ENCODE data around the gene FTO.

Gene FTO

GRCh38 chr16:54067322-54068065, 363.5 kb downstream of the FTO start:
- no peak overlapping the region for H3K4me3 ChIP-seq (ENCODE audit: low read depth in 1 of 2, low read length in 2 of 2)
- no peak overlapping the region for H3K27ac ChIP-seq (ENCODE audit: low read depth, low read length)
- H3K4me1 ChIP-seq (ENCODE audit: insufficient read depth, low read length) = peaks cover 4% of the 10 kb centered on the region

DNA sequence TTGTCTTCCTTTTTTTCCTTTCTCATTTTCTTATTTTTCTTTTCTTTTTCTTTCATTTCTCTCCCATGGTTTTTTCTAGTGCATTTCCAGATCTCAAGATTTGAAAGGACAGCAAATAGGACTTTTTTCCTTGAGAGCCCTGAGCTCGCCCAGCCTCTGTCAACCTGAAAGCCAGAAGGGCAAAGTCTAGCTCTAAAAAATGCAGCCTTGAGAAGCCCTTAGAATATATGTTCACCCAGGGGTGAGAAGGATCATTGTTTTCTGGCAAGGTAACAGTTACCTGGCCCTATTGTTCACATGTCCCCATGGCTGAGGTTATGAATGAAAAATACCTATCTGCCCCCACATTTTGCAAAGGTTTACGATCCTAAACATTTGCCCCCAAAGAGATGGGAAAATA, 364.3 kb downstream of the FTO start:
- H3K9me3 ChIP-seq (ENCODE audit: low read length) = no peaks in the 10 kb centered on the region
- no peak overlapping the region for H3K4me3 ChIP-seq (ENCODE audit: low read depth in 1 of 2, low read length in 2 of 2)
- H3K4me1 ChIP-seq (ENCODE audit: insufficient read depth, low read length) = peaks cover 4% of the 10 kb centered on the region
- no peak overlapping the region for H3K9ac ChIP-seq (ENCODE audit: low read length)
- no peak overlapping the region for H3K27ac ChIP-seq (ENCODE audit: low read depth, low read length)
- H3K27me3 ChIP-seq (ENCODE audit: control insufficient read depth in 1 of 2, insufficient read depth in 2 of 2, low read length in 2 of 2) = peaks cover 0 to 4% of the 10 kb centered on the region in 2 donors
- no peaks in the 10 kb centered on the region for H3K36me3 ChIP-seq (ENCODE audit: insufficient read depth, low read length)

More at GRCh38 chr16:54067322-54068065, 363.5 kb downstream of the FTO start:
- Histone ChIP-seq H3K9ac (ENCODE audit: low read length) (no peak overlapping the region), H3K36me3 (ENCODE audit: insufficient read depth, low read length) (no peaks in the 10 kb centered on the region), H3K9me3 (ENCODE audit: low read length) (no peaks in the 10 kb centered on the region), H3K27me3 (ENCODE audit: control insufficient read depth in 1 of 2, insufficient read depth in 2 of 2, low read length in 2 of 2) (peaks cover 0 to 4% of the 10 kb centered on the region in 2 donors)

DNA sequence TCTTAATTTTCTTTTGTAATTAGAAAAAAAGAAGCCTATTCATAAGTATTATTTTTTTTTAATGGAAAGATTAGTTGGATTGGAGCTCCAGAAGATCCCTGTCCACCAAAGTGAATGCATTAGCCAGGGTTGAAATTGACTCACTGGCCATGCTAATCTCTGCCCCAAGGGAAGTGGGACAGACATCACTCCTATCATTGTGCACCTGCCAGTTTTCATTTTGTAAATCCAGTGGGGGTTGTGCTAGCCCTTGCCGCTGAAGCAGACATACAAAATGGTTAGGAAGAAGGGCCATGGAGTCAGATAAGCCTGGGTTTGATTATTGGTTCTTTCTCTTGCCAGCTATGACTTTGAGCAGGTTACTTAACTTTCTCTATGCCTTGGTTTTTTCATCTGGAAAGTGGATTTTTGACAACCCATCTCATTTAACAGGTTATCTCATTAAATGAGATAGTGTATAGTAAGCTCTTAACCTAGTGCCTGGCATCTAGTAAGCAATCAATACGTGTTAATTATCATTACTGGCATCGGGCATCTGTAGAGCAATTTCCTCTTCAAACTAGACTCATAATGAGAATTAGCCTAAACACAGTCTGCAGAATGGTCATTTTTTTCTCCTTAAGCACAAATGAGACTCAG, 365.8 kb downstream of the FTO start:
- Histone ChIP-seq H3K4me1 (ENCODE audit: insufficient read depth, low read length) (peaks cover 4% of the 10 kb centered on the region), H3K36me3 (ENCODE audit: insufficient read depth, low read length) (no peaks in the 10 kb centered on the region), H3K4me3 (ENCODE audit: low read depth in 1 of 2, low read length in 2 of 2) (no peak overlapping the region), H3K27me3 (ENCODE audit: control insufficient read depth in 1 of 2, insufficient read depth in 2 of 2, low read length in 2 of 2) (peaks cover 0 to 4% of the 10 kb centered on the region in 2 donors), H3K9ac (ENCODE audit: low read length) (no peak overlapping the region), H3K9me3 (ENCODE audit: low read length) (no peaks in the 10 kb centered on the region), H3K27ac (ENCODE audit: low read depth, low read length) (no peak overlapping the region)

DNA sequence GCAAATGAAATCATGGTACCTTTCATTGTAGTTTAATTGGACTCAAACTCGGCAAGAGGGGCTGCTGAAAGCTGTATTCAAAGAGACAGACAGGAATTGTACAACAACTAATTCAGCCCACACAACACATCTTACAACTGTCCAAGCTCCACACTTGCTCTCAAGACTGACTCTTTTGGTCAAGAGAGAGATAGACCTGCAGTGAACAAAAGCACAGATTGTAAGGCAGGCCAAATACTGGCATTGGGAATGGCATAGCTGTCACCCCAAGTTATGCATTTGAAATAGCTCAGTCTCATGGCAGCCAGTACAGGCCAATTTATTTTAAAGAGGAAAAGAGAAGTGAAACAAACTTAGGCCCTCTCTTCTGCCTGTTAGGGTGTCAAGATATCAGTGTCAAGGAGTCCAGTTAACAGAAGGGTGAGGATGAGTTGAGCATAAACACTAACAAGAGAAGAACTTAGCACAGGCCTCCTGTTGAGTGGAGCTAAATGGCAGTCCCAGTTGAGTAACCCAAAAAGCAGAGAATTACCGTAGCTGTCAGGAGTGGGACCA, 366.9 kb downstream of the FTO start:
- no peaks in the 10 kb centered on the region for H3K9me3 ChIP-seq (ENCODE audit: low read length)
- no peaks in the 10 kb centered on the region for H3K36me3 ChIP-seq (ENCODE audit: insufficient read depth, low read length)
- peaks cover 4% of the 10 kb centered on the region for H3K4me1 ChIP-seq (ENCODE audit: insufficient read depth, low read length)
- H3K4me3 ChIP-seq (ENCODE audit: low read depth in 1 of 2, low read length in 2 of 2) = no peak overlapping the region
- no peak overlapping the region for H3K27ac ChIP-seq (ENCODE audit: low read depth, low read length)
- peaks cover 0 to 4% of the 10 kb centered on the region in 2 donors for H3K27me3 ChIP-seq (ENCODE audit: control insufficient read depth in 1 of 2, insufficient read depth in 2 of 2, low read length in 2 of 2)
- no peak overlapping the region for H3K9ac ChIP-seq (ENCODE audit: low read length)

- Histone ChIP-seq H3K36me3 (ENCODE audit: insufficient read depth, low read length) (no peaks in the 10 kb centered on the region), H3K27ac (ENCODE audit: low read depth, low read length) (no peak overlapping the region), H3K4me3 (ENCODE audit: low read depth in 1 of 2, low read length in 2 of 2) (no peak overlapping the region), H3K4me1 (ENCODE audit: insufficient read depth, low read length) (peaks cover 2% of the 10 kb centered on the region), H3K27me3 (ENCODE audit: control insufficient read depth in 1 of 2, insufficient read depth in 2 of 2, low read length in 2 of 2) (peaks cover 0 to 4% of the 10 kb centered on the region in 2 donors), H3K9me3 (ENCODE audit: low read length) (no peaks in the 10 kb centered on the region), H3K9ac (ENCODE audit: low read length) (no peak overlapping the region)
Observed at GRCh38 chr16:54071514-54071913, 367.6 kb downstream of the FTO start.

DNA sequence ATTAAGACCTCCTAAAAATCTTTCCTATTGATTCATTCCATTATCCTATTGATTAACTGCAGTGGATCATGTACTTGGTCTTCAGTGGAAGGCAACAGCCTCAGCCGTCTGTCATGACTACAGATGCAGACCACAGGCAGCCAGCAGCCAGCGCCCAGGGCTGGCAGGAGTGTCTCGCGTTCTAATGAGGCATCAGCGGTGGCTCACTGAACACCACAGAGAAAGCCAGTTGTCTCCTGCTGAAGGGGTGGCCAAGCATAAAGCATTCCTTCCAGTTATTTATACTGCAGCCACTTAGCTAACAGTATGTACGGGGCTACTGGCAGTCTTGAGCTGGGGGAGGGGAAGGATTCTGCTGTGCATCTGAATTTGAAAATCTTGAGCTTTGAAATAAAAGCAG, 368.3 kb downstream of the FTO start:
- no peaks in the 10 kb centered on the region for H3K4me1 ChIP-seq (ENCODE audit: insufficient read depth, low read length)
- no peak overlapping the region for H3K27ac ChIP-seq (ENCODE audit: low read depth, low read length)
- no peak overlapping the region for H3K4me3 ChIP-seq (ENCODE audit: low read depth in 1 of 2, low read length in 2 of 2)
- H3K36me3 ChIP-seq (ENCODE audit: insufficient read depth, low read length) = no peaks in the 10 kb centered on the region
- no peak overlapping the region for H3K9ac ChIP-seq (ENCODE audit: low read length)
- H3K27me3 ChIP-seq (ENCODE audit: control insufficient read depth in 1 of 2, insufficient read depth in 2 of 2, low read length in 2 of 2) = peaks cover 0 to 4% of the 10 kb centered on the region in 2 donors
- no peaks in the 10 kb centered on the region for H3K9me3 ChIP-seq (ENCODE audit: low read length)

- Histone ChIP-seq H3K9ac (ENCODE audit: low read length) (no peak overlapping the region), H3K27ac (ENCODE audit: low read depth, low read length) (no peak overlapping the region), H3K36me3 (ENCODE audit: insufficient read depth, low read length) (no peaks in the 10 kb centered on the region), H3K4me1 (ENCODE audit: insufficient read depth, low read length) (no peaks in the 10 kb centered on the region), H3K9me3 (ENCODE audit: low read length) (no peaks in the 10 kb centered on the region), H3K4me3 (ENCODE audit: low read depth in 1 of 2, low read length in 2 of 2) (no peak overlapping the region), H3K27me3 (ENCODE audit: control insufficient read depth in 1 of 2, insufficient read depth in 2 of 2, low read length in 2 of 2) (peaks cover 0 to 4% of the 10 kb centered on the region in 2 donors)
Observed at GRCh38 chr16:54073356-54073755, 369.4 kb downstream of the FTO start.

GRCh38 chr16:54075446-54075845, 371.5 kb downstream of the FTO start:
- Histone ChIP-seq H3K36me3 (ENCODE audit: insufficient read depth, low read length) (no peaks in the 10 kb centered on the region), H3K9me3 (ENCODE audit: low read length) (no peaks in the 10 kb centered on the region), H3K9ac (ENCODE audit: low read length) (no peak overlapping the region), H3K4me3 (ENCODE audit: low read depth in 1 of 2, low read length in 2 of 2) (no peak overlapping the region), H3K27ac (ENCODE audit: low read depth, low read length) (no peak overlapping the region), H3K27me3 (ENCODE audit: control insufficient read depth in 1 of 2, insufficient read depth in 2 of 2, low read length in 2 of 2) (peaks cover 0 to 4% of the 10 kb centered on the region in 2 donors), H3K4me1 (ENCODE audit: insufficient read depth, low read length) (no peaks in the 10 kb centered on the region)

- H3K27me3 ChIP-seq (ENCODE audit: control insufficient read depth in 1 of 2, insufficient read depth in 2 of 2, low read length in 2 of 2) = peaks cover 0 to 4% of the 10 kb centered on the region in 2 donors
- no peaks in the 10 kb centered on the region for H3K9me3 ChIP-seq (ENCODE audit: low read length)
- no peak overlapping the region for H3K4me3 ChIP-seq (ENCODE audit: low read depth in 1 of 2, low read length in 2 of 2)
- H3K27ac ChIP-seq (ENCODE audit: low read depth, low read length) = no peak overlapping the region
- no peak overlapping the region for H3K9ac ChIP-seq (ENCODE audit: low read length)
- no peaks in the 10 kb centered on the region for H3K36me3 ChIP-seq (ENCODE audit: insufficient read depth, low read length)
- H3K4me1 ChIP-seq (ENCODE audit: insufficient read depth, low read length) = no peaks in the 10 kb centered on the region
Observed at GRCh38 chr16:54076006-54076504, 372.1 kb downstream of the FTO start.

DNA sequence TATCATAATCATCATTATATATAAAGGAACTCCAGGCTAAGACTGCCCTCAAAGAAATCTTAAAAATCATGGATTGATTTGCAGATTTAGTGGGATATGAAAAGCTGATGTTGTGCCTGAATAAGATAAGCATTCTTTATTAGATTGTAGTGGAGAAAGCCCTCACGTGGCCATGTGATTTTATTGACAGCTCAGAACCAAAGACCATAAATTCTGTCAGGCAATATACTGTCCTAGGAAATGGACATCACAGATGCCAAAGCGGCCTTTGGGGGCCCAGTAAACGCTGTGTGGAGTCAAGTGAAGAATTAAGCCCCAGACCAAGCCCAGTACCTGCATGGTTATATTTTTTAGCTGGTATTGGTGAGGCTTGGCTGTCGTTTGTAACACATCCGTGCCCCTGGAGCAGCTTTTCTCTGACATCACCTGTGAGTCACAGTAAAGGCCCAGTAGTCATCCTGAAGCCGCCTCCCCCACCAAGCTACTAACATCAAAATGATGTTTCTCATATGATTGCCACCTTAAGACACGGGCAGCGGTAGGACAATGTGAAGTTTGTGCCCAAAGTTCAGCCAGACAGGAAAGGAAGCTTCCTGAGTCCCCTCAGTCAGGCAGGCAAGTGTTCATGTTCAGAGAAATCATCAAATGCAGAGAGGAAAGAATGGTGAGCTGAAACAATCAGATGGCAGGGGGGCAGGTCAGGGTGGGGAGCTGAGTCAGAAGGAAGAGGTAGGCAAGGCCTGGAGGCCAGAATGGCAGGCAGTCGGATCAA, 373.3 kb downstream of the FTO start:
- Histone ChIP-seq H3K9me3 (ENCODE audit: low read length) (no peaks in the 10 kb centered on the region), H3K9ac (ENCODE audit: low read length) (no peak overlapping the region), H3K4me3 (ENCODE audit: low read depth in 1 of 2, low read length in 2 of 2) (no peak overlapping the region), H3K4me1 (ENCODE audit: insufficient read depth, low read length) (no peaks in the 10 kb centered on the region), H3K36me3 (ENCODE audit: insufficient read depth, low read length) (no peaks in the 10 kb centered on the region), H3K27me3 (ENCODE audit: control insufficient read depth in 1 of 2, insufficient read depth in 2 of 2, low read length in 2 of 2) (no peaks in the 10 kb centered on the region), H3K27ac (ENCODE audit: low read depth, low read length) (no peak overlapping the region)

DNA sequence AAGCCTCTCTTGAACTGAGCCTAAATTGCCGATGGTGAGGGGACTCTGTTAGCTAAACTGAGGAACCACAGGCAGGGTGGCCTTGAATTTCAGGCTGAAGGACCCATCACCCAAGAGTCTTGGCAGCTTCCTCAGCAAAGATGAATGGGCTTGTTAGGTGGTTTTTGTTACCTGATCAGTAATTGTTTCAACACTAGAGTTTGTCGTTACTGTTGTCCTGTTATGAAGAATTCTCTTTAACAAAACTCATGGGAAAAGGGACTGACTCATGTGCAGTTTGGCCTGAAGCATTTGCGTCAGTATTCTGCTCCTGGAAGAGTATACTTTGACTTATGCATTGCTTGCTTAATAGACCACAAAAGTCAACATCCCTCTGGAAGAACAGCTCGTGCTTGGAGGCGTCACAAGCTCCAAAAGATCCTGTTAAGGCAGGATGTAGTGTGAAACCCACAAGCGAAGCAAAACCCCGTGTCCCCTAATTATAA, 376.6 kb downstream of the FTO start:
- H3K27ac ChIP-seq (ENCODE audit: low read depth, low read length) = no peak overlapping the region

More for the DNA sequence above, 376.6 kb downstream of the FTO start:
- Histone ChIP-seq H3K27me3 (ENCODE audit: control insufficient read depth in 1 of 2, insufficient read depth in 2 of 2, low read length in 2 of 2) (no peaks in the 10 kb centered on the region), H3K4me3 (ENCODE audit: low read depth in 1 of 2, low read length in 2 of 2) (no peak overlapping the region), H3K9me3 (ENCODE audit: low read length) (no peaks in the 10 kb centered on the region), H3K36me3 (ENCODE audit: insufficient read depth, low read length) (no peaks in the 10 kb centered on the region), H3K4me1 (ENCODE audit: insufficient read depth, low read length) (no peaks in the 10 kb centered on the region), H3K9ac (ENCODE audit: low read length) (no peak overlapping the region)
